HFFc6 (cell line): ENCODE data around the gene KMT5C. TPM values are rescaled to one million over a fixed set of nuclear protein-coding genes. Genes with fewer than 3 reads are reported as not detected.

Experiments
- DNase-seq: peaks from one replicate; pipeline ENCODE4 v3.0.0-alpha.2; 2018
- H3K27ac Mint-ChIP-seq: 2 replicates; pipeline ENCODE4 v1.8.0; 2020; ENCODE audit warnings: mild to moderate bottlenecking, mixed read lengths
- H3K27me3 Mint-ChIP-seq: 2 replicates; pipeline ENCODE4 v1.8.0; 2021; ENCODE audit warnings: mild to moderate bottlenecking, moderate library complexity, mixed read lengths; ENCODE audit not compliant: insufficient read depth
- H3K36me3 Mint-ChIP-seq: 2 replicates; pipeline ENCODE4 v1.8.0; 2021; ENCODE audit warnings: low read depth, mixed read lengths
- H3K4me1 Mint-ChIP-seq: 2 replicates; pipeline ENCODE4 v1.8.0; 2020; ENCODE audit warnings: low read depth, mixed read lengths
- H3K4me3 Mint-ChIP-seq: 2 replicates; pipeline ENCODE4 v1.8.0; 2020; ENCODE audit warnings: mild to moderate bottlenecking, moderate library complexity, mixed read lengths
- H3K9me3 Mint-ChIP-seq: 2 replicates; pipeline ENCODE4 v1.8.0; 2020; ENCODE audit warnings: mild to moderate bottlenecking, mixed read lengths
- CTCF ChIP-seq: fragments of 200-600 bp; sonication (generic); IDR thresholded peaks from 2 replicates; pipeline ENCODE4 v1.5.0; 2021; ENCODE audit warnings: antibody characterized with exemption, mild to moderate bottlenecking
- total RNA-seq, 6 experiments: library from RNA; stranded (reverse); fragmentation: NEBNext Ultra II Directional; extraction: Animal tissue kit (Norgen Biotek cat#: 25700); gene quantifications; 2 replicates in 1 of 6; 3 replicates in 5 of 6; pipeline ENCODE4 v1.2.3, GENCODE V29; 2021

The KMT5C gene
- total RNA-seq, 6 experiments from 2014 or later, result 3.8 to 6.2 (median 4.4) TPM

- DNase-seq, result no peak
- no peaks in the 10 kb centered on the region for H3K36me3 Mint-ChIP-seq
- no peaks in the 10 kb centered on the region for H3K9me3 Mint-ChIP-seq
- peaks cover under 1% of the 10 kb centered on the region; the same call in 1 of the 2 replicates for H3K4me1 Mint-ChIP-seq
- H3K27ac Mint-ChIP-seq, result no peak overlapping the region
- H3K4me3 Mint-ChIP-seq, result no peak overlapping the region
- TF ChIP-seq CTCF, result no peak
- peaks cover 12% of the 10 kb centered on the region for H3K27me3 Mint-ChIP-seq
Measured at GRCh38 chr19:55350620-55351315, 11.1 kb downstream of the KMT5C start.

- no peaks in the 10 kb centered on the region for H3K4me1 Mint-ChIP-seq
- H3K27ac Mint-ChIP-seq, result no peak overlapping the region
- H3K36me3 Mint-ChIP-seq, result no peaks in the 10 kb centered on the region
- no peak for TF ChIP-seq CTCF
- H3K27me3 Mint-ChIP-seq, result peaks cover 16% of the 10 kb centered on the region
- H3K9me3 Mint-ChIP-seq, result no peaks in the 10 kb centered on the region
- no peak for DNase-seq
- H3K4me3 Mint-ChIP-seq, result no peak overlapping the region
Measured at GRCh38 chr19:55352040-55352439, 12.4 kb downstream of the KMT5C start.

- no peak for TF ChIP-seq CTCF
- Mint-ChIP-seq H3K27me3 (peaks cover 17% of the 10 kb centered on the region), H3K27ac (no peak overlapping the region), H3K9me3 (no peaks in the 10 kb centered on the region), H3K36me3 (no peaks in the 10 kb centered on the region), H3K4me1 (no peaks in the 10 kb centered on the region), H3K4me3 (no peak overlapping the region)
- DNase-seq, result no peak
Measured at GRCh38 chr19:55352549-55353145, 13.0 kb downstream of the KMT5C start.

- Mint-ChIP-seq H3K9me3 (no peaks in the 10 kb centered on the region), H3K36me3 (no peaks in the 10 kb centered on the region), H3K4me1 (no peaks in the 10 kb centered on the region), H3K27me3 (peaks cover 18% of the 10 kb centered on the region), H3K4me3 (peak overlapping the region; percentile 55), H3K27ac (no peak overlapping the region)
- no peak for TF ChIP-seq CTCF
- DNase-seq, result no peak
Measured at GRCh38 chr19:55353356-55353802, 13.7 kb downstream of the KMT5C start.

- no peak for DNase-seq
- peaks cover 18% of the 10 kb centered on the region for H3K27me3 Mint-ChIP-seq
- no peak for TF ChIP-seq CTCF
- no peaks in the 10 kb centered on the region for H3K36me3 Mint-ChIP-seq
- no peaks in the 10 kb centered on the region for H3K4me1 Mint-ChIP-seq
- H3K4me3 Mint-ChIP-seq, result peak overlapping the region; percentile 55
- no peak overlapping the region for H3K27ac Mint-ChIP-seq
- no peaks in the 10 kb centered on the region for H3K9me3 Mint-ChIP-seq
Measured at GRCh38 chr19:55353803-55354697, 14.4 kb downstream of the KMT5C start.
